Loucy (cell line): ENCODE measurements around the gene TSPAN31.

Experiments used
- CTCF ChIP-seq: fragments of 200-600 bp; sonication (generic); conservative IDR thresholded peaks from 2 replicates; pipeline ENCODE4 v1.5.1; 2014; ENCODE audit warnings: mild to moderate bottlenecking, antibody characterized with exemption, low read length
- EZH2phosphoT487 ChIP-seq: fragments of 200-600 bp; IDR thresholded peaks from 2 replicates; pipeline ENCODE4 v1.6.1; 2018; ENCODE audit warnings: antibody characterized with exemption, mild to moderate bottlenecking, moderate library complexity, borderline replicate concordance

GRCh38 chr12:57781244-57781643 lies 36.4 kb downstream of the TSPAN31 start:
- TF ChIP-seq CTCF (no peak), EZH2phosphoT487 (no peak)
